HG02763 (cell line): ENCODE results near the gene CST6.
"Not testable (repeated sequence)": the region's sequence is repeated elsewhere in the genome, so short reads cannot be mapped to it uniquely, and the experiment has no call there.

ENCODE experiments used
- ATAC-seq: cut with Tn5 transposase; IDR thresholded peaks from one replicate; pipeline ENCODE4 v1.9.1; 2021; ENCODE audit warnings: mild to moderate bottlenecking, moderate library complexity; ENCODE audit not compliant: unreplicated experiment

CST6 gene

DNA sequence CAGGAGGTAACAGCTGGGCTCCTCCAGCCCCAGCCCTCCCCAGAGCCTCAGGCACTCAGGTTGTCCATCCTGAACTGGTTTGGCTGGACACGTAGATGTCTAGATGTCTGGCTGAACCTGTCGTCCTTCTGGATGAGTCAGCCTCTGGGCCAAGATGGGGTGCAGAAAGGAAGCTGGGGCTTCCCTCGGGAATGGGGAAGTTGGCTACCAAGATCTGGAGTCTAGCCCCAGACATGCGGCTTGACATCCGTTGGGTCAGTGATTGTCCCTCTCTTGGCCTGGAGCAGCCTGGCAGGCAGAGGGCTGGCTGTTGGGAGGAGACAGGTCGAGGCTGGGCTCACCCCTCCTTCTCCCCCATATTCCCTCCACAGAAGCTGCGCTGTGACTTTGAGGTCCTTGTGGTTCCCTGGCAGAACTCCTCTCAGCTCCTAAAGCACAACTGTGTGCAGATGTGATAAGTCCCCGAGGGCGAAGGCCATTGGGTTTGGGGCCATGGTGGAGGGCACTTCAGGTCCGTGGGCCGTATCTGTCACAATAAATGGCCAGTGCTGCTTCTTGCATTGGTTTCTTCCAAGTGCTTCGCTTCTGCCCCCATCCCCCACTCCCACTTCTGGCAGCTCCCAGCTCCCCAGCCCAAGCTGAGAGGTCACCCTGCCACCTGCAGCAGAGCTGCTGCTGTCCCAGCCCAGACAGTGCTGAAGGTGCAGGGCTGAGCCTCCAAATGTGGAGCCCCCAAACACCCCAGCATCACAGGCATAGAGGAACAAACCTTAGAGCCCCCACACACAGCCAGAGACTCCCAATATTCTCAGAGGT is 1.3 kb downstream of the CST6 start:
- no peak for ATAC-seq

DNA sequence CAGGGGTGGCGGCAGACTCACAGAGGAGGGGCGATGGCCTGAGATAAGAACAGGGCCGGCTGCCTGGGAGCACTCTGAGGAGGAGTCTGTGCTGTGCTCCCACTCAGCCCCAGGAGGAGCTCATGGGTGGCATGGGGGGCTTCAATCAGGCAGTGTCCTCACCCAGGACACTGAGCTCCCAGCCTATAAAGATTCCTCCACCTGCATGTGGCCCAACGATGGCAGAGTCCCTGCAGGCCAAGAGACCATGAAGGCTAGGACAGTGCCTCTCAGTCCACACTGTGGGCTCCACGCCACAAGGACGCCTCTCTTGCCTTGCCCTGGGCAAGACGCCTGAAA is 1.9 kb downstream of the CST6 start:
- ATAC-seq = no peak

DNA sequence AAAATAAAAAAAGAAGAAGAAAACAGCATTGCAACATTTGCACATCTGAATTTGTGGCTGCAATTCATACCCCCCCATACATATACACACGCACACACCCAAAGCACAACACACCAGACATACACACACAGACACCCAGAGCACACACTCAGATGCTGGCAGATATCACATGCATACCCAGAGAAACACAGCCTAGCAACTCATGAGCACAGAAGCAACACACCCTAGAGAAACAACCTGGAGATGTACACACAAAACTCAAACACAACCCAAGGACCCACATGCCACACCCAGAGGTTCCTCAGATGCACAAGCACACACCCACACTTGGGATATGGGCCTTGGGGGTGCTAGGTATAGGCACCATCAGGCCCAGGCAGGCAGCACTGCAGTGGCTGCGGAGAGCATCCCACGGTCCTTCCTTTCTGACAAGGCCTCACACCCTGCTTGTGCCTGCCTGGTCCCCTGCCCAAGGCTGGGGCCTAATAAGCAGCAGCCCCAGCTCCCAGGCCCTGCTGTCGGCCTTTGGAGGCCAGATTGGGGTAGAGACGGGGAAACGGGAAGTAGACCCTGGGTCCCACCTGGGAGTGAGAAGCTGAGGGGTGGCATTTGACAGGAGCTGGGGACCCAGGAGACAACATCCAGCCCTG is 3.1 kb downstream of the CST6 start:
- no peak for ATAC-seq

DNA sequence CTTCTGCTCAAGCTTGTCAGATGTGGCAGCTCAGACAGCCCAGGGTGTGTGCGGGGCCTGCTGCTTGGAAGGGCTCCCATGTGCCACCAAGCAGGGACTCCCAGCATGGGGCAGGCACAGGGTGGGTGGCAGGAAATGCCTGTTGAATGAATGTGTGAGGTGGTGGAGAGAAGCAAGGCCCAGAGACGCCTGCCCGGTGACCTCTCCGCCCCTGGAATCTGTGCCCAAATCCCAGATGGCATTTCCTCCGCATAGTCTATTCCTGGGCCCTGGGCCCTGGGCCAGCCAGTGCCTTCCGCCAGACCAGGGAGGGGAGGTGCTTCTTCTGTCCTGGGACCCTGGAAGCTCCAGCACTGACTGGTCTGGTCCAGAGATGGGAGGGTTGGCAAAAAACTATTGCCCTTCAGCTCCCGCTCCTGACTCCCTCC is 3.7 kb downstream of the CST6 start:
- ATAC-seq = no peak

DNA sequence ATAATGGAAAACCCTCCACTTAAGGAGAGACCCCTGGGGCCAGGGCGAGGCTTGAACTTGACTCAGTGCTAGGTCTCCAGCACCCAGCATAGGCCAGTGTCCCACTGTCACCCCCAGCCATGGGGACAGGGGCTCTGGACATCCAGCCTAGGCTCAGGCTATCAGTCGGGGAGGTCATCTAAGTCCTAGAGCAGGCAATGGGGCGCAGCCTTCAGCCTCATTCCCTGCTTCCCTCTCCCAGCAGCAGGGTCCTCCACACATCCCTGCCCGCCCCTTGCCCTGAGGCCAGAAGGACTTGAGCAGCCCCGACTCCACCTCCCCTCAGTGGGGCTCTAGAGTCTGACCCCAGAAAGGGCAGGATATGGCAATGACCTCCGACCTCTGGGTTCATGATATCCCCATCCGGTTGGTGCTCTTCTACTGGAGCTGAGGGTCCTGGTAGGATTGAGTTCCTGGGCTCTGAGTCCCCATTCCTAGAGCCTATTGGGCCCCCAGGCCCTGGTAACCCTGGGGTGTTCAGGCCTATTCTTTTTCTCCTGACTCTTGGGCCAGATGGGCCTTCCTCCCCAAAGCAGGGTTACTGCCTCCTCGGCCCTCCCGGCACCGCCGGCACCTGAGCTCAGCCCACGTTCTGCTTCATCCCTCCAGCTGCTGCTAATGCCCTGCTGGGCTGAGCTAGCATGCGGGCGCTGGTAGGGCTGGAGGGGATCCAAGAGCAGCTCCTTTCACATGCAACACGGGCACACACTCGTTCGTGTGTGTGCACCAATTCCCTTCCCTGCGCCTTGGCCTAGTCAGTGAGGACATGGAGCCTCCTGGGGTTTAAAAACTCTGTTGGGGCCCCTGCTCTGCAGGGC is 4.4 kb downstream of the CST6 start:
- ATAC-seq = no peak

DNA sequence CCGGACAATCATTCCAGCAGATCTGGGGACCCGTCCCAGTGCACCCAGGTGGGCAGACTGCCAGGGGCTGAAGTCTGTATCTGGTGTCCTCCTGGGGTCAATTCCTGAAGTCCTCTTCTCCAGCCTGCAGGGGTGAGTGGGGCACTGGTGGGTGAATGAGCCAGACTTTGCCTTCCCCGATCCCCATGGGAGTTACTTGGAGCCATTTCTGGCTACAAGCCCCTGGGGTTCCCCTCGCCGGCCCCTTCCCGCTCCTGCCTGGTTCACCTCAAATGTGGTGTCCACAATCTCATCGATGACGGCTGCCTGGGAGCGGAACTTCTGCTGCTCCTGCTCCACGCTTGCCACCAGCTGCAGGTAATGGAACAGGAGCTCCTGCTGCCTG is 5.0 kb downstream of the CST6 start:
- ATAC-seq = no peak

DNA sequence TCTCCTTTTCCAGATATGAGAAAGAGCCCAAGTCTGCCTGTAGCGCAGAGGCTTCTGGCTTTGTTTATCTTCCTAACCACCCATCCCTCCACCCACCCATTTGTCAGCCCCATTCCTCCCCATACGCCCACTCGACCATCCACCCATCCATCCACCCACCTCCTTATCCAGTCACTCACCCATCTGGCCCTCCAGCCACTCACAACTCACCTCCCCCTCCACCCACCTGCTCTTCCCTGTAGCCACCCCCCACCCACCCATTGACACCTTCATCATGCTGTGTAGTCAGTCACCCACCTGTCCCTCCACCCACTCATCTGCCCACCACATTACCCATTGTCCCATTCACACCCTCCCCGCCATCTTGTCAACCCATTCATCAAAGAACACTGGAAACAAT is 5.5 kb downstream of the CST6 start:
- no peak for ATAC-seq

DNA sequence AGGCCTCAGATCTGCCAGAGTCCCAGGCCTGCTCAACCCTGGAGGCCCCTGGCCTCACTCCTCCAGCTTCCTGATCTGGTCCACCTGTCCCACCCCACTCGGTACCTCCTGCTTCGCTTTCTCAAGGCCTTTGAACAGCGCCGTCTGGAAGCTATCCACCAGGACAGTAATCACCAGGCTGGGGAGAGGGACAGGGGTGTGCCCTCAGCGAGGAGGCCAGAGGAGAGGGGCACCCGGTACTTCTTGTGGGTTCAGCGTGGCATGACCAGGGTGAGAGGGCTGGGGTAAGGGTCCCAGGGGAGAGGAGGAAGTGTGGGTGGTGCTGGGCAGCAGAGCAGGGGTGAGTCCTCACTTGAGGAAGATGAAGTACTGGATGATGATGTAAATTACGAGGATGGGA is 8.4 kb downstream of the CST6 start:
- no peak for ATAC-seq

DNA sequence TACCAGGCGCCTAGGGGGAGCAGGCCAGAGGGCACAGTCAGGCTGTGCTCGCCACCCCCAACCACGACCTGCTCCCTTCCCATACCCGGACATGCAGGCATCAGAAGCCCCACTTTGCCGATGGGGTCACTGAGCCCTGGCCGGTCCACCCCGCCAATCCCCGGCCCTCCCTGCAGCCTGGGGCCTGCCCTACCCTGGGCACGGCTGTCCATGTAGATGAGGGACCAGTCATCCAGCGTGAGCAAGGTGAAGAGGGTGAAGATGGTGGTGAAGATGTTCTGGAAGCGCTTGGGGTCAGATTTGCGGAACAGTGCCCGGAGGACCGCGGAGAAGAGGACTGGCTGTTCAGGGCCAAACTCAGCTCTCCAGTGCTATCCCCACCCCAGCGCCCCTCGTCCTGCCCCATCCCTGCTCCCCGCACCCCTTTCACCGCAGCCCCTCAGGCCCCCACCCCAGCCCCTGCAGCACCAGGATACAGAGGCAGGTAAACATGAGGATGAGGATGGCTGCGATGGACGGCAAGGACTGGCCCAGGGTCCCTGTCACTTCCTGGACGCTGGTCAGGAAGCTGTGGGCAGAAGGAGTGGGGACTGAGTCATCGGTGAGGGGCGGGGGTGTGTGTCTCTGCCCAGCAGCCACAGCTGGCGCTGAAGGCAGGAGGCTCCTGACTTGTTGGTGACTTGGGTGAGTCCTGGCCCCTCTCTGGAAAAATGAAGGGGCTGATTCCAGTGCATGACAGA is 9.0 kb downstream of the CST6 start:
- no peak for ATAC-seq

DNA sequence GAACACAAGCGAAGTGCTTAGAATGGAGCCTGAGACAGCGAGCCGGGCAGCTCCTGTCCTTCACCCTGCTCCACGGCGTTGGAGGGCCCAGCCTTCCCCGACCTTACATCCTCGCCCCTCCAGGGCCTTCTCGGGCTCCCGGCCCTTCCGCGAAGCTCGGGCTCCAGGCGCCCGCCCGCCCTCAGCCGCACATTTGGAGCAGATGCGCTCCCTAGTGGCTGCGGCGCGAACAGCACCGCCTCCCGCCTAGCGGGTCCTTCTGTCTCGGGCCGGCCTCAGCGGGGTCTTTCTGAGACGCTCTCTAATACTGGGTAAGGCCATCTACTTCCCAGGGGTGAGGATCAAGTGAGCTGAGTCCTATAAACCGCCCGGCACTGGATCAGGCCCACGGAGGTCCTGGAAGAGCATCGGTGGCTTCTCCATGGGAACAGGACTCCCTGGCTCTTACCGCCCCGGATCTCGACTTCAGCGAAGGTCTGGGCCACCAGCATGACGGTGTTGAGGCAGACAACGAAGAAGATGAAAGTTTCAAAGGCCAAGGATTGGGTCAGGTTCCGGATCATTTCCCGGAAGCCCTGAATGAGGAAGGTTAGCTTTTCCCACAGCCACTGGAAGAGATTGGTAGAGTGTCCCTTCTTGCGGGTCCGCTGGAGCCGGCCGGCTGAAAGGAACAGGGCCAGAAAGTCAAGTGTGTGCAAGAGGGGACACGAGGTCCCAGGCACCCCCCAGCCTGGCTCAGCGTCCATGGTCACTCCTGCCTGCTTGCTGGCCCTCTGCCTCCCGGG is 10.8 kb downstream of the CST6 start:
- ATAC-seq = no peak

DNA sequence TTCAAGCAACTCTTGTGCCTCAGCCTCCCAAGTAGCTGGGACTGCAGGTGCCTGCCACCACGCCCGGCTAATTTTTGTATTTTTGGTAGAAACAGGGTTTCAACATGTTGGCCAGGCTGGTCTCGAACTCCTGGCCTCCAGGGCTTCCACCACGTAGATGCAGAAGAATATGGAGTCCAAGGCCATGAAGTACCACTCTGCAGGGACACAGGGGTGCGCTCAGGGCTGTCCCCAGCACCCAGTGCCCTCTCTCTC is 11.3 kb downstream of the CST6 start:
- ATAC-seq = not testable (repeated sequence)

DNA sequence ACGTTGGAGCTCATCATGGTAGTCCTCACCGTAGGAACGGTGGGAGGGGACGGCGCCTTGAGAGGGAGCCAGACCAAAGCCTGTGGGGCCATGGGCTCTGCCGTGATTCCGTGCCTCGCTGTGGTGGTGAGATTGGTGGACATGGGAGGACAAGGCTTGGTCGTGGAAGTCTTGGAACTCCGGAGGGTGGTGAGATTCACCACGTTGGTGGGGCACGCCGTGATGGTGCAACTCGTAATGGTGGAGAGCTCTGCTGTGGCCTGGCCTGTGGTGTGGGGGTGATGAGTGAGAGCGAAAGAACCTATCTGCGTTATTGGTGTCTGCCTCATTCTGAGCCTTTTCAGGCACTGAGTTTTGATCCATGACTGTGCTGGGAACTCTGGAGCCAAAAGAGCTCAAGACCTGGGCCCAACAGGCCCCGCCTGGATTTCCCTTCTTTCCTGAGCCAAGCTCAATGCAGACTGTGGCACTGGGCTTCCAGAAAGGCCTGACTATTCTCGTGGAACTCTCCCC is 14.3 kb downstream of the CST6 start, which contains the start of gene CATSPER1:
Gene CATSPER1, minus strand, starts transcription at position 463 of the 513 bp plus-strand sequence. Its CDS starts 100 bp downstream, at position 363.
- ATAC-seq = no peak

DNA sequence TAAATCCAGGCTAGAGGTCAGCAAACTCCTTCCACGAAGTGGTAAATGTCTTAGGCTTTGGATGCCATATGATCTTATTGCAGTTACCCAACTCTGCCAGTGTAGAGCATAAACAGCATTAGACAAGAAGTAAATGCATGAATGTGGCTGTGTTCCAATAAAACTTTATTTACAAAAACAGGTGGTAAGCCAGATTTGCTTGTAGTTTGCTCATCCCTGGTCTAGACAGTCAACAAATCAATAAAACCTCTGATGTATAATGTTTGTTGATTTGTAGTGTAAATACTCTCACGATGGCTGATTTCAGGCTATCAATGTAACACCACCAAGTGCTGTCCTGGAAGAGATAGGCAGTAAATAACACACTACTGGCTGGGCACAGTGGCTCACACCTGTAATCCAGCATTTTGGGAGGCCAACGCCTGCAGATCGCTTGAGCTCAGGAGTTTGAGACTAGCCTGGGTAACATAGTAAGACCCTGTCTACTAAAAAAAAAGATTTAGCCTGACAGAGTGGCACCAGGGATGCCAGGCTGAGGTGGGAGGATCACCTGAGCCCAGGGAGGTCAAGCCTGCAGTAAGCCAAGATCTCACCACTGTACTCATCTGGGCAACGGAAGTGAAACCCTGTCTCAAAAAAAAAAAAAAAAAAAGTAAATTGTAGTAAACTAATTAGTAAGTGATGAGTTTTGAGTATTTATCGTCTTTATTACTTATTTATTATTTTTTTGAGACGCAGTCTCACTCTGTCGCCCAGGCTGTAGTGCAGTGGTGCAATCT is 21.3 kb downstream of the CST6 start:
- no peak for ATAC-seq

DNA sequence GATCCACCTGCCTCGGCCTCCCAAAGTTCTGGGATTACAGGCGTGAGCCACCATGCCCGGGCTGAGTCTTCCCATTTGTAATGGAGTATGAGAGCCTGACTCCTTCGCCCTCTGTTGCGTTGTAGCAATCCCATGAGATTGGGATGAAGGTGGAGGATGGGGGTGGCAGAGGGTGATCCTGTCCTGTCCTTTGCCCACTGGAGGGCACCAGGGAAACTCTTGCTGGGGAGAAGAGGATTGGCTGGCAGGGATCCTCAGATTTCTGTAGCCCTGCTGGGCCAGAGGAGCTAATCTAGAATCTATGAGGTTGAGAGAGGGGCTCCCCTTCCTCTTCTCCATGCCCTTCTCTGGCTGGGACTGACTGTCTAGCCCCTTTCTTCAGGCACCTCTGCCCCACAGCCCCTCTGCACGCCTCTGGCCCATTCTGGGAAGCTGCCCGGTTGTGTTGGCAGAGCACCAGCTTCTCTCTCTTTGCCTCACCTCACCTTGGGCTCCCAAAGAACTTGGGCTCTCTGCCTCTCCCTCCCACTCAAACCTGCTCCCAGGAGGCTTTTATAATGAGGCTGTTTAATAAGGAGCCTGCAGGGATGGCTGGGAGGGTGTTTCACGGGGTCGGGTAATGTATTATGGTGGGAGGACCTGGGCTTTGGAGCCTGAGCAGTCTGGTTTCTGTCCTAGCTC is 24.0 kb downstream of the CST6 start:
- no peak for ATAC-seq

DNA sequence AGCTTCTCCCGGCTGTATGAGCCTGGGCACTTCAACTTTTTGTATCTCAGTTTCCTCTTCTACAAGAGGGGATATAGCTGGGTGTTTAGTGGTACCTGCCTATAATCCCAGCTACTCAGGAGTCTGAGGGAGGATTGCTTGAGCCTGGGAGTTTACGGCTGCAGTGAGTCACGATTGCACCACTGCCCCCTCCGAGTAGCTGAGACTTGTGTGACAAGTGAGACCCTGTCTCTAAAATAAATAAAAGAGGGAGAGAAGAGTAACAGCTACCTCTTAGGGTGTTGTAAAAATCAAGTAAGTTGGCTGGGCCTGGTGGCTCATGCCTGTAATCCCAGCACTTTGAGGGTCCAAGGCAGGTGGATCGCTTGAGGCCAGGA is 24.5 kb downstream of the CST6 start:
- ATAC-seq = no peak

DNA sequence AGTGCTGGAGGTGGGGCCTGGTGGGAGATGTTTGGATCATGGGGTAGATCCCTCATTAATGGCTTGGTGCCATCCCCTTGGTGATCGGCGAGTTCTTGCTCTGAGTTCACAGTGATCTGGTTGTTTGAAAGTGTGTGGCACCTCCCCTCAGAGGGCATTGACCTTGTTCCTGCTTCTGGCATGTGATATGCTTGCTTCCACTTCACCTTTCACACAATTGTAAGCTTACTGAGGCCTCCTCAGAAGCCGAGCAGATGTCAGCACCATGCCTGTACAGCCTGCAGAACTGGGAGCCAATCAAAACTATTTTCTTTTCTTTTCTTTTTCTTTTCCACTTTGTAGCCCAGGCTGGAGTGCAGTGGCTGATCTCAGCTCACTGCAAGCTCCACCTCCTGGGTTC is 25.5 kb downstream of the CST6 start:
- no peak for ATAC-seq

DNA sequence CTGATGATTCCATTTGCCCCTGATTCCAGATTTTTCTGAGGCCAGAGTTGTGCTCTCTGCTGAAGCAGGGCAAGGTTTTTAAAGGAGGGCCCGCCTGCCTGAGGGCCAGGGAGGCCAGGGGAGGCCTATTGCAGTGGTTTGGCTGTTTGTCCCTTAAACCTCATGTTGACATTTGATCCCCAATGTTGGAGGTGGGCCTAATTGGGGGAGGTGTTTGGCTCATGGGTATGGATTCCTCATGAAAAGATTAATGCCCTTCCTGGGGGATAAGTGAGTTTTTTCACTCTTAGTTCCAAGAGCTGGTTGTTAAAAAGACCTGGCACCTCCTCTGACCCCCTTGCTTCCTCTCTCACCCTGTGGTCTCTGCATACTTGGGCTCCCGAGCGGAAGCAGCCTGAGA is 28.0 kb downstream of the CST6 start:
- no peak for ATAC-seq

DNA sequence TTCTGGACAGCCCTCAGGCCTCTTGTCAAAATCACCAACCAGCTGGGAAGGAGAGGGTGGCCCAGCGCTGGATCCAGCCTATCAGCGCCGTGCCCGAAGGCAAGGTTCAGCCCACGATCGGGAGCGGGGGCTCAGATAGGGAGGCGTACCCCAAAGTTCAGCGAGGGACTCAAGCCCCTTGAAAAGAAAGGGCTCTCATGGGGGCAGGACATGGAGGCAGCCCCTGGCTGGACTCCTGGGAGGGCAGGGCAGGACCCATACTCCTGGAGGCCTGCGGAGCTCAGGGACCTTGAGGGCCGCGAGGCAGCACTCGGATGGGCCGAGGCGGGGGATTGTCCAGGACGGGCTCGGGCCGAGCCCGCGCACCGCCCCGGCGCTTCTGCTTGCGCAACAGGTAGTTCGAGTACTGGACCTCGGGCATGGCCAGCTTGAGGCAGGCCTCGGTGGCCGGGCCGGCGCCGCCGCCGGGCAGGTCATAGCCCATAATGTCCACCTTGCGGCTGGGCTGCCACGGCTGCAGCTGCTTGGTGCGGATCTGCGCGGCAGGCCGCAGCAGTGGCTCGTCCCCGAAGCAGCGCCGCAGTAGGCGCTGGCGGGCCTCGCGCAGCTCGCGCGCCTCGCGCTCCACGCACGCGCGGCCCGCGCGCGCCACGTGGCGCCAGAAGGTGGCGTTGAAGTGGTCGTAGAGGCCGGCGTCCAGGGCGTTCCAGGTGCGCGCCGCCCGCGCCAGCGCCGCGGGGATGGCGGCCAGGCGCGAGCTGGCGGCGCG is 30.6 kb downstream of the CST6 start:
- ATAC-seq = no peak
